Measurements from ENCODE around the gene CILP2. TPM values are rescaled to one million over a fixed set of nuclear protein-coding genes. Genes with fewer than 3 reads are reported as not detected.

Gene CILP2
- total and polyA plus RNA-seq, 2 of the 4 experiments (the other 2 are of a cell fraction): 0.18 to 0.87 TPM

DNA sequence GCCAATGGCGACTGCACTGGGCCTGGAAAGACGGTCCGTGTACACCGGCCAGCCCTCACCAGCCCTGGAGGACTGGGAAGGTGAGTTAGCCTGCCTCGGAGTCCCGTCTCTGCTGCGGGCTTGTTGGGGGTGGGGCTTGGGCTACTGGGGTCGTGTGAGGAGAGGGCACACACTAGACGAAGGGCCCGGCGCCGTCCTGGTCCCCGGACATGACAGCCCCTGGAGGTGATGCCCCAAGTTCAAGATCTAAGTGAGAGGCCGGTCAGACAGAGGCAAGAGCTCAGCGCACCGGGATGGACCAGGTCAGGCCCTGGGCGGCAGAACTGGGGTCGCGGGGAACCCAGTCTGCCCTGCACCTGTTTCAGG, 1.6 kb downstream of the CILP2 start:
- Histone ChIP-seq H3K4me2 (ENCODE audit: low read depth, low read length) (no peak overlapping the region), H4K91ac (ENCODE audit: insufficient read depth, low read depth, low read length) (no peak overlapping the region), H3K4ac (ENCODE audit: low read depth, low read length) (no peak overlapping the region), H2AK9ac (replicated peaks; ENCODE audit: low read depth, low read length, poor library complexity) (no peak overlapping the region), H4K5ac (ENCODE audit: low read depth, low read length) (no peak overlapping the region), H3K9me3 (ENCODE audit: control insufficient read depth, insufficient read depth, low read length) (no peaks in the 10 kb centered on the region; the same call in 1 of the 2 replicates), H4K8ac (ENCODE audit: low read depth in 2 of 2, low read length in 2 of 2) (no peak overlapping the region), H2AK5ac (ENCODE audit: low read depth, low read length) (no peak overlapping the region), H3K18ac (ENCODE audit: low read depth, low read length) (no peak overlapping the region), H2BK20ac (ENCODE audit: low read depth, low read length) (no peak overlapping the region), H3K4me1 (ENCODE audit: control insufficient read depth, insufficient read depth, low read length) (no peaks in the 10 kb centered on the region; the same call in 1 of the 2 replicates), H3K79me1 (ENCODE audit: low read depth in 1 of 2, low read length in 2 of 2) (no peaks in the 10 kb centered on the region), H2BK5ac (ENCODE audit: low read depth, low read length, poor library complexity, severe bottlenecking) (no peak overlapping the region), H3K27me3 (ENCODE audit: control insufficient read depth, insufficient read depth, low read length) (peaks cover 25% of the 10 kb centered on the region), H2BK120ac (ENCODE audit: low read depth, low read length) (no peak overlapping the region), H3K36me3 (ENCODE audit: control insufficient read depth, insufficient read depth, low read length) (no peaks in the 10 kb centered on the region), H2BK15ac (ENCODE audit: low read depth, low read length) (no peak overlapping the region), H2AFZ (replicated peaks; ENCODE audit: low read length, poor library complexity) (peak overlapping the region; percentile 67), H3K23ac (ENCODE audit: low read depth, low read length) (no peak overlapping the region), H3K9ac (ENCODE audit: low read depth, low read length) (no peak overlapping the region), H3K4me3 (ENCODE audit: insufficient read depth, low read depth, low read length) (no peak overlapping the region), H3K14ac (replicated peaks; ENCODE audit: low read depth, low read length) (no peak overlapping the region), H4K20me1 (ENCODE audit: insufficient read depth, low read length) (no peaks in the 10 kb centered on the region; the same call in 1 of the 2 replicates), H3K9me1 (ENCODE audit: insufficient read depth, low read length) (no peaks in the 10 kb centered on the region), H3K56ac (ENCODE audit: extremely low read depth, insufficient read depth, low read length) (no peak overlapping the region), H3K27ac (ENCODE audit: insufficient read depth, low read length) (no peak overlapping the region)
- dilution Hi-C loops (cut with HindIII; ENCODE audit: low sequenced_read_pairs, unreplicated experiment) (no loop called here), in situ Hi-C loops (cut with MboI; ENCODE audit: low sequenced_read_pairs) (loop anchor here (5.0 to 25.0 kb wide), 2 partner anchors 103 to 423 kb away; partner anchors contain the start of gene GMIP), intact Hi-C loops (cut with micrococcal nuclease) (no loop called here)
- ATAC-seq (ENCODE audit: low read depth) (no peak), DNase-seq (no peak)
- 41% methylated on average over 9 of the region's 19 CpGs; no CpG with 5 or more reads in 1 of the 2 experiments for WGBS, 2 experiments (ENCODE audit: extremely low coverage in 2 of 2, insufficient read length in 1 of 2)
- TF ChIP-seq, protein P1, sequence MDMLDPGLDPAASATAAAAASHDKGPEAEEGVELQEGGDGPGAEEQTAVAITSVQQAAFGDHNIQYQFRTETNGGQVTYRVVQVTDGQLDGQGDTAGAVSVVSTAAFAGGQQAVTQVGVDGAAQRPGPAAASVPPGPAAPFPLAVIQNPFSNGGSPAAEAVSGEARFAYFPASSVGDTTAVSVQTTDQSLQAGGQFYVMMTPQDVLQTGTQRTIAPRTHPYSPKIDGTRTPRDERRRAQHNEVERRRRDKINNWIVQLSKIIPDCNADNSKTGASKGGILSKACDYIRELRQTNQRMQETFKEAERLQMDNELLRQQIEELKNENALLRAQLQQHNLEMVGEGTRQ (IDR thresholded peaks at IDR 0.05; ENCODE audit: low read depth, low read length): no peak
- TF ChIP-seq RAD21 (IDR thresholded peaks at IDR 0.05; ENCODE audit: low read length): no peak
- TF ChIP-seq NFE2L2 (IDR thresholded peaks at IDR 0.05; ENCODE audit: low read depth, low read length): no peak
- BruUV-seq (replicated peaks): no TSS peak
- ChIA-PET CTCF (interaction anchor here (1.1 kb wide), 1 partner anchor 14 kb away, joined by 3 read pairs; no protein-coding TSS in a partner anchor), POLR2A (ENCODE audit: unreplicated experiment) (no interaction called here)

Measured in IMR-90 (cell line).